HepG2 (cell line): Measurements from ENCODE around the gene GABARAPL2.

Experiments used
- FOXA1 ChIP-seq, 2 experiments: fragments of 450-650 bp in 1 of 2; sonication (generic) in 1 of 2; formaldehyde crosslinking in 1 of 2; IDR thresholded peaks; 2 replicates each; pipeline versions ENCODE4 v1.4.0 to v1.6.1; 2016 to 2020; ENCODE audit warnings: missing genetic modification reagents in 1 of 2
- FOXK2 ChIP-seq: fragments of 450-650 bp; IDR thresholded peaks from 2 replicates; pipeline ENCODE4 v1.6.1; 2016
- TEAD2 ChIP-seq: sonication (generic); formaldehyde crosslinking; IDR thresholded peaks from 2 replicates; pipeline ENCODE4 v1.9.0; 2021; ENCODE audit warnings: missing genetic modification reagents
- TP53 ChIP-seq: sonication (generic); formaldehyde crosslinking; conservative IDR thresholded peaks from 2 replicates; pipeline ENCODE4 v1.4.0; 2020; ENCODE audit warnings: missing genetic modification reagents

GRCh38 chr16:75526032-75526790 lies 40.0 kb upstream of the GABARAPL2 start:
- TF ChIP-seq TP53 (no peak), FOXK2 (no peak), TEAD2 (no peak), FOXA1 (IDR thresholded peaks at IDR 0.05) (no peak), FOXA1 (CRISPR knock-in tag; IDR thresholded peaks at IDR 0.05) (no peak)
